Progenitor cell of endocrine pancreas (in vitro differentiated cells): ENCODE measurements around the gene PRF1. TPM values are rescaled to one million over a fixed set of nuclear protein-coding genes. Genes with fewer than 3 reads are reported as not detected.
"Not testable (repeated sequence)": the region's sequence is repeated elsewhere in the genome, so short reads cannot be mapped to it uniquely, and the experiment has no call there.

Source experiments
- DNase-seq: peaks from one replicate; pipeline ENCODE4 v3.0.0; 2021; ENCODE audit warnings: low spot score; ENCODE audit not compliant: unreplicated experiment
- H3K27ac Mint-ChIP-seq: 2 replicates; pipeline ENCODE4 v1.8.0; 2021; ENCODE audit warnings: mild to moderate bottlenecking, moderate library complexity, mixed read lengths
- H3K27me3 Mint-ChIP-seq: 2 replicates; pipeline ENCODE4 v1.8.0; 2021; ENCODE audit warnings: mixed read lengths
- H3K36me3 Mint-ChIP-seq: 2 replicates; pipeline ENCODE4 v1.8.0; 2022; ENCODE audit warnings: mixed read lengths; ENCODE audit not compliant: insufficient read depth
- H3K4me1 Mint-ChIP-seq: 2 replicates; pipeline ENCODE4 v1.8.0; 2021; ENCODE audit warnings: low read depth, mixed read lengths
- H3K4me3 Mint-ChIP-seq: 2 replicates; pipeline ENCODE4 v1.8.0; 2021; ENCODE audit warnings: low read depth, mild to moderate bottlenecking, moderate library complexity, mixed read lengths
- H3K9me3 Mint-ChIP-seq: 2 replicates; pipeline ENCODE4 v1.8.0; 2021; ENCODE audit warnings: low read depth, mixed read lengths
- CTCF ChIP-seq: fragments of 200-600 bp; sonication (generic); IDR thresholded peaks from one replicate; pipeline ENCODE4 v1.5.0; 2021; ENCODE audit warnings: antibody characterized with exemption, mild to moderate bottlenecking; ENCODE audit not compliant: unreplicated experiment
- total RNA-seq: library from RNA; stranded (reverse); gene quantifications from 2 replicates; pipeline ENCODE4 v1.2.1, GENCODE V29; 2021

Gene PRF1
- total RNA-seq, 1 donor from 2014 or later: not detected

DNA sequence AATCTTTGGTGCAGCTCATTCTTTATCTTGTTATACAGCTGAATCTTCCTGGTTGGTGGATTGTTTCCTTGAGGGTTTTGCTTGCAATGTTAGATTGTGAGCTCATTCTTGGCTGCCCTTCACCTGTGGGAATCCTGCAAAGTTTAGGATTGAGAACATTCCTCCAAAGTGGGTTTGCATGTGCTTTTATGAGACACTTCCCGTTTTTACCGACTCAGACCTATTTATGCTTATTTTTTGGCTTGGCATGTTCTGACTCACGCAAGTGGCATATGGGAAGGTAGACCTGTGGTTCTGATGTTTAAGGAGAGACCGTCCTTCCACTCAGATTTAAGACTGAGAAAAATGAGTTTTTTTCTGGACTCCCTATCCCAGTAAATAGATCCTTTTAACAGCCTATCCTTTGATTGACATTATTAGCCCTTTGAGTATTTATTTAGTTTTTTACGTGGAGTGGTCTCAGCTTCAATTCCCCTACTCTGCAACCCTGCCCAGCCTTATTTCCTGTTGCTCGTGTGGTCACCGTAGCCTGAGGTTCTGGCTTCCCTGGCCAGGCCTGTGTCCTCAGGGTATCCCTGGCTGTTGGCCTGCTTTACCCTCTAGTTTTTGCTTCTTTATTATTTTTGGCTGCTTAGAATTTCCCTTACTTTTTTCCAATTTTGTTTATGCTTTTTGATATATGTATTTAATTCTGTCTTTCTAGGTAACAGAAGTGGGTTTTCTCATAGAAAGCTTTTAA, 13.4 kb upstream of the PRF1 start:
- no peaks in the 10 kb centered on the region for H3K4me1 Mint-ChIP-seq
- DNase-seq: no peak
- no peak overlapping the region for H3K27ac Mint-ChIP-seq
- no peaks in the 10 kb centered on the region for H3K36me3 Mint-ChIP-seq
- peaks cover 22% of the 10 kb centered on the region for H3K9me3 Mint-ChIP-seq
- no peaks in the 10 kb centered on the region for H3K27me3 Mint-ChIP-seq
- H3K4me3 Mint-ChIP-seq: no peak overlapping the region
- no peak for TF ChIP-seq CTCF

GRCh38 chr10:70615211-70615610, 12.7 kb upstream of the PRF1 start:
- peaks cover 16% of the 10 kb centered on the region for H3K9me3 Mint-ChIP-seq
- H3K27me3 Mint-ChIP-seq: no peaks in the 10 kb centered on the region
- H3K4me3 Mint-ChIP-seq: no peak overlapping the region
- no peaks in the 10 kb centered on the region for H3K4me1 Mint-ChIP-seq
- no peak overlapping the region for H3K27ac Mint-ChIP-seq
- no peaks in the 10 kb centered on the region for H3K36me3 Mint-ChIP-seq
- no peak for DNase-seq
- no peak for TF ChIP-seq CTCF

DNA sequence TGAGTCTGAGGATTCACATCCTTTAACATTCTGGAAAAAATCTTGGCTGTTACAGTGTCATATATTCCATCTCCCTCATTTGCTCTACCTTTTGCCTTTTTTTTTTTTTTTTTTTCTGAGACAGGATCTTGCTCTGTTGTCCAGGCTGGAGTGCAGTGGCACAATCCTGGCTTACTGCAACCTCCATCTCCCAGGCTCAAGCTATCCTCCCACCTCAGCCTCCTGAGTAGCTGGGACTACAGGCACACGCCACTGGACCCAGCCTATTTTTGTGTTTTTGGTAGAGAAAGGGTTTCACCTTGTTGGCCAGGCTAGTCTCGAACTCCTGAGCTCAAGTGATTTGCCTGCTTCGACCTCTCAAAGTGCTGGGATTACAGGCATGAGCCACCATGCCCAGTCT, 11.8 kb upstream of the PRF1 start:
- not testable (repeated sequence) for H3K27ac Mint-ChIP-seq, DNase-seq, H3K27me3 Mint-ChIP-seq, H3K4me1 Mint-ChIP-seq, H3K4me3 Mint-ChIP-seq, H3K36me3 Mint-ChIP-seq
- H3K9me3 Mint-ChIP-seq: peaks cover 11% of the 10 kb centered on the region

- Mint-ChIP-seq H3K36me3 (no peaks in the 10 kb centered on the region), H3K4me3 (no peak overlapping the region), H3K4me1 (no peaks in the 10 kb centered on the region), H3K27me3 (no peaks in the 10 kb centered on the region), H3K27ac (no peak overlapping the region), H3K9me3 (peaks cover 8% of the 10 kb centered on the region)
- TF ChIP-seq CTCF: no peak
- no peak for DNase-seq
These were observed 11.4 kb upstream of the PRF1 start for GRCh38 chr10:70613941-70614340.

DNA sequence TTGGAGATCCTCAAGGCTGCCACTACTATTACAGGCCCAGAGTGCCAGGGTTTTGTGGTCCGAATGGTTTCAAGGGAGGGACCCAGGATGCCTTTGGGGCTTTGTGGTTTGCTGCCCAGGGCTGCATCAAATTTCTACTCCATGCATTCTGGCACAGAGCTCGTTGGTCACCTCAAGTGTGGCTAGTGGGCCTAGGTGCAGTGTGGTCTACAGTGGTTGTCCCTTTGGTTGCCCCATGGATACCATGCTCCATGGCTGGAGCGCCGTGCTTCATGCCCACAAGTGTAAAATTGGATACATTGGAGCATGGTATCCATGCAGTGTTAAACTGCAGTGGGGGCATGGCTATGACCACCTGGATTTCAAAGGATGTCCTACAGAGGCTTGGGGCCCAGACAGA, 5.4 kb upstream of the PRF1 start:
- no peaks in the 10 kb centered on the region for H3K36me3 Mint-ChIP-seq
- peaks cover 5% of the 10 kb centered on the region for H3K9me3 Mint-ChIP-seq
- H3K27ac Mint-ChIP-seq: no peak overlapping the region
- no peaks in the 10 kb centered on the region for H3K4me1 Mint-ChIP-seq
- no peak overlapping the region for H3K4me3 Mint-ChIP-seq
- TF ChIP-seq CTCF: no peak
- H3K27me3 Mint-ChIP-seq: no peaks in the 10 kb centered on the region
- no peak for DNase-seq

DNA sequence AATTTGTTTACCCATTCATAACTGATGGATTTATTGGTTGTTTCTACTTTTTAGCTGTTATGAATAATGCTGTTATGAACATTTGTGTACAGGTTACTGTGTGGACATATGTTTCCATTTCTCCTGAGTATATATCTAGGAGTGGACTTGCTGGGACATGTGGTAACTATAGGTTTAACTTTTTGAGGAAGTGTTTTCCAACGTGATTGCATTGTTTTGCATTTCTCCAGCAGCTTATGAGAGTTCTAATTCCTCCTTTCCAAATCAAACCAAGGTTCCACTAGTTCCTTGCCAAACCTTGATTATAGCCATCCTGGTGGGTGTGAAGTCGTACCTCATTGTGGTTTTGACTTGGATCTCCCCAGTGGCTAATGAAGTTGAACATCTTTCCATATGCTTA, 2.6 kb upstream of the PRF1 start:
- no peak for DNase-seq
- Mint-ChIP-seq H3K9me3 (no peaks in the 10 kb centered on the region), H3K4me3 (no peak overlapping the region), H3K27ac (no peak overlapping the region), H3K4me1 (no peaks in the 10 kb centered on the region), H3K36me3 (no peaks in the 10 kb centered on the region), H3K27me3 (no peaks in the 10 kb centered on the region)
- TF ChIP-seq CTCF: no peak
